ENCODE data around the gene HKDC1.
"Not testable (repeated sequence)": the region's sequence is repeated elsewhere in the genome, so short reads cannot be mapped to it uniquely, and the experiment has no call there.

HKDC1 gene

DNA sequence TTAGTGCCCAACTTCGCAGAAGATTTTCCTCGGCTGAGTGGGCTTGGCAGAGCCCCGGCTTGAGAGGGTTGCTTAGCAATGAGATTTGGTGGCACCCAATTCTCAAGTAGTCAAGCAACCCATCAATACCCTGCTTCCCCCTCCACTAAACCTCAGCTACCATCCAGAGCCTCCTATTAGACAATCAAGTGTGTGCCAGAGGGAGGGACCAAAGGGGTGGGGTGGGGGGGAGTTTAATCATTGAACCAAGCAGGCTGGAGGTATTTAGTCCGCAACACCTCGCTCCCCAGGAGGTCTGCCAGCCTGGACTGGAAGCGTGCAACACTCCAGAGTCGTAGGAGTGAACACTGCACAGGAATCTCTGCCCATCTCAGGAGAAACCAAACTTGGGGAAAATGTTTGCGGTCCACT lies at the start of gene HKDC1:
Gene HKDC1 (plus strand): TSS at position 292 of the 411 bp plus-strand sequence. CDS start 104 bp downstream, at position 396.
- no peak for TF ChIP-seq PPARA (CRISPR knock-in tag; IDR thresholded peaks at IDR 0.05; ENCODE audit: borderline replicate concordance)
- TF ChIP-seq GLIS3 (CRISPR knock-in tag; IDR thresholded peaks at IDR 0.05) = no peak
- TF ChIP-seq ESRRG (CRISPR knock-in tag; IDR thresholded peaks at IDR 0.05) = no peak
- no peak for TF ChIP-seq SNAI2 (CRISPR knock-in tag; IDR thresholded peaks at IDR 0.05)
- no peak for TF ChIP-seq ZNF565 (CRISPR knock-in tag; conservative IDR thresholded peaks at IDR 0.05; ENCODE audit: low read depth)
- TF ChIP-seq ZFP3 (CRISPR knock-in tag; IDR thresholded peaks at IDR 0.05) = no peak
- TF ChIP-seq OSR1 (CRISPR knock-in tag; IDR thresholded peaks at IDR 0.05) = no peak
- TF ChIP-seq ZC3H10 (CRISPR knock-in tag; IDR thresholded peaks at IDR 0.05) = no peak
- no peak for TF ChIP-seq BACH2 (CRISPR knock-in tag; IDR thresholded peaks at IDR 0.05; ENCODE audit: borderline replicate concordance)
- TF ChIP-seq, protein P1, sequence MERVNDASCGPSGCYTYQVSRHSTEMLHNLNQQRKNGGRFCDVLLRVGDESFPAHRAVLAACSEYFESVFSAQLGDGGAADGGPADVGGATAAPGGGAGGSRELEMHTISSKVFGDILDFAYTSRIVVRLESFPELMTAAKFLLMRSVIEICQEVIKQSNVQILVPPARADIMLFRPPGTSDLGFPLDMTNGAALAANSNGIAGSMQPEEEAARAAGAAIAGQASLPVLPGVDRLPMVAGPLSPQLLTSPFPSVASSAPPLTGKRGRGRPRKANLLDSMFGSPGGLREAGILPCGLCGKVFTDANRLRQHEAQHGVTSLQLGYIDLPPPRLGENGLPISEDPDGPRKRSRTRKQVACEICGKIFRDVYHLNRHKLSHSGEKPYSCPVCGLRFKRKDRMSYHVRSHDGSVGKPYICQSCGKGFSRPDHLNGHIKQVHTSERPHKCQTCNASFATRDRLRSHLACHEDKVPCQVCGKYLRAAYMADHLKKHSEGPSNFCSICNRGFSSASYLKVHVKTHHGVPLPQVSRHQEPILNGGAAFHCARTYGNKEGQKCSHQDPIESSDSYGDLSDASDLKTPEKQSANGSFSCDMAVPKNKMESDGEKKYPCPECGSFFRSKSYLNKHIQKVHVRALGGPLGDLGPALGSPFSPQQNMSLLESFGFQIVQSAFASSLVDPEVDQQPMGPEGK (CRISPR knock-in tag; IDR thresholded peaks at IDR 0.05; ENCODE audit: borderline replicate concordance) = no peak
- TF ChIP-seq ZNF8 (CRISPR knock-in tag; IDR thresholded peaks at IDR 0.05) = no peak
- TF ChIP-seq ISL1 (CRISPR knock-in tag; IDR thresholded peaks at IDR 0.05) = no peak
- TF ChIP-seq, protein P2, sequence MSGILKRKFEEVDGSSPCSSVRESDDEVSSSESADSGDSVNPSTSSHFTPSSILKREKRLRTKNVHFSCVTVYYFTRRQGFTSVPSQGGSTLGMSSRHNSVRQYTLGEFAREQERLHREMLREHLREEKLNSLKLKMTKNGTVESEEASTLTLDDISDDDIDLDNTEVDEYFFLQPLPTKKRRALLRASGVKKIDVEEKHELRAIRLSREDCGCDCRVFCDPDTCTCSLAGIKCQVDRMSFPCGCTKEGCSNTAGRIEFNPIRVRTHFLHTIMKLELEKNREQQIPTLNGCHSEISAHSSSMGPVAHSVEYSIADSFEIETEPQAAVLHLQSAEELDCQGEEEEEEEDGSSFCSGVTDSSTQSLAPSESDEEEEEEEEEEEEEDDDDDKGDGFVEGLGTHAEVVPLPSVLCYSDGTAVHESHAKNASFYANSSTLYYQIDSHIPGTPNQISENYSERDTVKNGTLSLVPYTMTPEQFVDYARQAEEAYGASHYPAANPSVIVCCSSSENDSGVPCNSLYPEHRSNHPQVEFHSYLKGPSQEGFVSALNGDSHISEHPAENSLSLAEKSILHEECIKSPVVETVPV (CRISPR knock-in tag; IDR thresholded peaks at IDR 0.05) = no peak
- TF ChIP-seq, protein P3, sequence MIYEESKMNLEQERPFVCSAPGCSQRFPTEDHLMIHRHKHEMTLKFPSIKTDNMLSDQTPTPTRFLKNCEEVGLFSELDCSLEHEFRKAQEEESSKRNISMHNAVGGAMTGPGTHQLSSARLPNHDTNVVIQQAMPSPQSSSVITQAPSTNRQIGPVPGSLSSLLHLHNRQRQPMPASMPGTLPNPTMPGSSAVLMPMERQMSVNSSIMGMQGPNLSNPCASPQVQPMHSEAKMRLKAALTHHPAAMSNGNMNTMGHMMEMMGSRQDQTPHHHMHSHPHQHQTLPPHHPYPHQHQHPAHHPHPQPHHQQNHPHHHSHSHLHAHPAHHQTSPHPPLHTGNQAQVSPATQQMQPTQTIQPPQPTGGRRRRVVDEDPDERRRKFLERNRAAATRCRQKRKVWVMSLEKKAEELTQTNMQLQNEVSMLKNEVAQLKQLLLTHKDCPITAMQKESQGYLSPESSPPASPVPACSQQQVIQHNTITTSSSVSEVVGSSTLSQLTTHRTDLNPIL (CRISPR knock-in tag; IDR thresholded peaks at IDR 0.05; ENCODE audit: low read depth) = no peak
- TF ChIP-seq ARNTL (CRISPR knock-in tag; IDR thresholded peaks at IDR 0.05; ENCODE audit: borderline replicate concordance, low read depth) = no peak
- TF ChIP-seq TOX (CRISPR knock-in tag; IDR thresholded peaks at IDR 0.05; ENCODE audit: borderline replicate concordance) = no peak
- TF ChIP-seq ZFP30 (CRISPR knock-in tag; IDR thresholded peaks at IDR 0.05) = no peak
- ATAC-seq = no peak

DNA sequence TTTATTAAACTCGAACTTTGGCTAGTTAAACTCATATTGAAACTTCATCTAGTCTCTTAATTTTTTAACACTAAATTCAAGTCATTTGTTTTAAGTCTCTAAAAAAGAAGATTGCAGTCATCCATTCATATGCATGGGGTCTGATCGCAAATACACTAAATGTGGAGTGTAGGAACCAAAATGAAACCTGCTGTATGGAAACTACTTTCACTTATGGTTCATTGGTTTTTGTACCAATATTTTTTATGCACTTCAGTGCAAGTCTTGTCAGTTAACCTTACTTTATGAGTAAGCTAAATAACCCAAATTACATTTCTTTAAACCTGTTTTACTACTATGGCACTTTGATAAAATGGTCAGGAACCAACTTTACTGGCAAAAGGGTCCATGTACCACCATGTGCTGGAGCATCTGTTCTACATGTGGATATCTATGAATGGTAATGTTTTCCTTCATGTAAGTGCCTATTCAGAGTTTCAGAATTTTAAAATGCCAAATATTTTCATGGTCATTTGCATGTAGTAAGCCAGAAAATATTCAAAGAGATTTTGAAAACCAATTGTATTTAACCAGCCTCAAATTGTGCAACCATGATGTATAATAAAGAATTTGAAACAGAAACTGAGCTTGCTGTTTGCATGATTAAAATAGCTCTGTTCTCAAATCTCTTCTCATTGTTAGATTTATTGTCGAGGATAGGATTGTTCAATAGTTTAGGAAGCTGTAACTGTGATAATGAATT lies 47.7 kb upstream of the HKDC1 start:
- ATAC-seq = no peak
- TF ChIP-seq, protein P1 (CRISPR knock-in tag; IDR thresholded peaks at IDR 0.05; ENCODE audit: borderline replicate concordance) = no peak
- TF ChIP-seq ZFP3 (CRISPR knock-in tag; IDR thresholded peaks at IDR 0.05) = no peak
- TF ChIP-seq GLIS3 (CRISPR knock-in tag; IDR thresholded peaks at IDR 0.05) = no peak
- no peak for TF ChIP-seq POU6F1 (CRISPR knock-in tag; IDR thresholded peaks at IDR 0.05; ENCODE audit: borderline replicate concordance, low read depth)
- no peak for TF ChIP-seq SNAI2 (CRISPR knock-in tag; IDR thresholded peaks at IDR 0.05)
- no peak for TF ChIP-seq TCF4 (CRISPR knock-in tag; IDR thresholded peaks at IDR 0.05; ENCODE audit: borderline replicate concordance)
- no peak for TF ChIP-seq PPARA (CRISPR knock-in tag; IDR thresholded peaks at IDR 0.05; ENCODE audit: borderline replicate concordance)
- TF ChIP-seq, protein P3 (CRISPR knock-in tag; IDR thresholded peaks at IDR 0.05; ENCODE audit: low read depth) = no peak
- no peak for TF ChIP-seq TOX (CRISPR knock-in tag; IDR thresholded peaks at IDR 0.05; ENCODE audit: borderline replicate concordance)
- TF ChIP-seq, protein P2 (CRISPR knock-in tag; IDR thresholded peaks at IDR 0.05) = no peak
- TF ChIP-seq OSR1 (CRISPR knock-in tag; IDR thresholded peaks at IDR 0.05) = no peak
- TF ChIP-seq CSDC2 (CRISPR knock-in tag; IDR thresholded peaks at IDR 0.05) = no peak
- TF ChIP-seq ISL1 (CRISPR knock-in tag; IDR thresholded peaks at IDR 0.05) = no peak
- no peak for TF ChIP-seq TSHZ2 (CRISPR knock-in tag; IDR thresholded peaks at IDR 0.05)
- no peak for TF ChIP-seq ZC3H10 (CRISPR knock-in tag; IDR thresholded peaks at IDR 0.05)
- no peak for TF ChIP-seq ZNF8 (CRISPR knock-in tag; IDR thresholded peaks at IDR 0.05)
- TF ChIP-seq ESRRG (CRISPR knock-in tag; IDR thresholded peaks at IDR 0.05) = no peak

GRCh38 chr10:69175326-69175725 lies 44.8 kb upstream of the HKDC1 start:
- ATAC-seq = not testable (repeated sequence)
